HG03097 (cell line): Measurements from ENCODE around the gene ADAMTS2.

ENCODE experiments used
- ATAC-seq: cut with Tn5 transposase; IDR thresholded peaks from one replicate; pipeline ENCODE4 v1.9.1; 2021; ENCODE audit not compliant: unreplicated experiment, low FRiP score

ADAMTS2 gene

DNA sequence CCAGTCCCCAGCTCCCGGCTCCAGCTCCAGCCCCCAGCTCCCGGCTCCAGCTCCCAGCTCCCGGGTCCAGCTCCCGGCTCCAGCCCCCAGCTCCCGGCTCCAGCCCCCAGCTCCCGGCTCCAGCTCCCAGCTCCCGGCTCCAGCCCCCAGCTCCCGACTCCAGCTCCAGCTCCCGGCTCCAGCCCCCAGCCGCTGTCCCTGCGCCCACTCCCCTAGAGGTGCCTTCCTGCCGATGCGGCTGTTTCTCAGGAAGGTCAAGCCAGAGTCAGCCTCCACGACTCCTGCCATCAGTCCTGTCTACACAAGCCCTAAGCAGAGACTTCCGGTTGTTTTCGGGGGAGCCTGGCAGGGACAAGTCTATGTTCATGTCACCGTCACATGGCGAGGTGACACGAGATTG, 210.3 kb downstream of the ADAMTS2 start:
- ATAC-seq: no peak

- ATAC-seq: no peak
These were observed 210.8 kb downstream of the ADAMTS2 start for GRCh38 chr5:179134511-179134910.

GRCh38 chr5:179132586-179133355, 212.5 kb downstream of the ADAMTS2 start:
- no peak for ATAC-seq

DNA sequence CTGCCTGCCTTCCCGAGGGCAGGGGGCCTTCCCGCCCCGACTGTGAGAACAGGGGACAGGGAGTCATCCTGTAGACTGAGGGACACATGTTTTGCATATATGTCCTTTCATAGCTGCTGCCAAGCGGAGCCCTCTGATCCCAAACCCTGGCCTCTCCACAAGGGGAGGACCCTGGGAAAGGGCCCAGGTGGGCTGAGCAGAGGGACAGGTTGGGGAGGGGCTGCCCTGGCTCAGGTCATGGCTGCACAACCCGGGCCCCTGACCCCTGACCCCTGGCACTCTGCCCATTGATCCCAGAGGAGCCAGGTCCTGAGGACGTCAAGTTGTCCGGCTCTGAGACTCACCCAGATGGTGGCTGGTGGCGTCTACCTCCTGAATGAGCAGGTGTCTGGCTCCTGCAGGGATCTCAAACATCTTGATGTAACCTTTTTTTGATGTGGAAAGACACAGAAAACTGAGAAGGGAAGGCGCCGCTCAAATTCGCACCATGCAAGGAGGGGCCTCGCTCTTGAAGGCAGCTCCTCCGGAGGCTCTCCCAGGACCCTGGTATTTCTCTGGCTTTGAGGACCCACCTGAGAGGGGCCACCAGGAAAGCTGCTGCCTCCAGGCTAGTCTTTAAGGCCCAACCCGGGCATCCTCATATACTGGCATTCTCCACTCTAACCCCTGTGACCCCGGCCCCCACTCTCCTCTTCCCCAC, 213.2 kb downstream of the ADAMTS2 start:
- ATAC-seq: no peak

DNA sequence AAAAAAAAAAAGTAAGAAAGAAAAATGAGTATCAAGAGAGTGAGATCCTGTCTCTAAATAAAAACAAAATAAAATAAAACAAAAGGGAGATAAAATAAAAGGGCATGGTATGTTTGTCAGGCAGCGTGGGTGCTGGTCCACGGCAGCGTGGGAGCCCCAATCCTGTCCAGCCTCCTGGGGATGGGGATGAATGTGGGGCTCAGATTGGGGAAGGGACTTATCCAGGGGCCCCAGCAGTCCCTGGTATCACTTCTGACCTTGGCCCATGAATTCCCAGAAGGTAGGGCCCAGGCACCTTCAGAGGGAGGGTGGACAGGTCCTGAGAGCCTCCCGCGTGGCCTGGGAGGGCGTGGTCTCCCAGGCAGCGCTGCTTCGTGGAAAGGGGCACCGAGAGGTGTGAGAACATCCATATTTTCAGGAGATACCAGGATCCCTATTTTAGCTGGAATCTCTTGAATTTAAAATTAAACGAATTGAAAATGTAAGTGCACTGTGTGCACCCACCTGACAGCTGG, 213.9 kb downstream of the ADAMTS2 start:
- no peak for ATAC-seq

- ATAC-seq: no peak
These were observed 215.1 kb downstream of the ADAMTS2 start for GRCh38 chr5:179130101-179130681.

DNA sequence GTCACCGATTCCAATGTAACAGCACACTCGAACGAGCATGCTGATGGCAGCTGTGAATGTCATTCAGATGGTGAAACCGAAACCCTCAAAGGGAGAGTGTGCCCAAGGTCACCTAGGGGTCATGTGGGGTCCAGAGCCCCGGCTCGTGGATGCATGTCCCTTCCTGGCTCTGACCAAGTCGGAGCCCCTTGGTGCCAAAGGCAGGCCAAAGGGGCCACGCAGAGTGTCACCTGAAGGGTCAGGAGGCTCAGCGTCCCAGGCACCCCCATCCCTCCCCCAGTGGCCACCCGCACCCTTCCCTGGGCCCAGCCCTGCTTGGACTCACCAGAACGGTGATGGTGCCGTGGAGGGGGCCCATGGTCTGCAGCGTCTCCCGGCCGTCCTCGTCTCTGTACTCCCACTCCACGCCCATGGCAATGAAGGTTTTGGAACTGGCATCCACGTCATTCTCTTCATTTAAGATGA, 215.6 kb downstream of the ADAMTS2 start:
- no peak for ATAC-seq

DNA sequence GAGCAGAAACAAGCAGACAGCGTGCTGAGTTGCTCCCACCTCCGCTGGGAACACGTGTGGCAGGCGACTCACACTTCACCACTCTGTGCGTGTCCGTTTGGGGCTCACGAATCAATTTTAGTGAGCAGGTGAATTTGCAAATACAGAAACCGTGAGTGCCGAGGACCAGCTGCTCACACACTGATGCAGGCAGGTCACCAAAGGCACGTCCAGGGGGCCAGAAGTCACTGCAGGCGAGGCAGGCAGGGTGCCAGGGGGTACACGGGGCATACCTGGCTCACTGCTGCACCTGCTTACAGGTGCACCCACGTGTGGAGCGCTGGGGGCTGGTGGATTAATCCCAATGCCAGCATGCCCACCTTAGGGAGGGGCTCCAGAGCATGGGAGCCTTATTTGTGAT, 216.3 kb downstream of the ADAMTS2 start:
- no peak for ATAC-seq

DNA sequence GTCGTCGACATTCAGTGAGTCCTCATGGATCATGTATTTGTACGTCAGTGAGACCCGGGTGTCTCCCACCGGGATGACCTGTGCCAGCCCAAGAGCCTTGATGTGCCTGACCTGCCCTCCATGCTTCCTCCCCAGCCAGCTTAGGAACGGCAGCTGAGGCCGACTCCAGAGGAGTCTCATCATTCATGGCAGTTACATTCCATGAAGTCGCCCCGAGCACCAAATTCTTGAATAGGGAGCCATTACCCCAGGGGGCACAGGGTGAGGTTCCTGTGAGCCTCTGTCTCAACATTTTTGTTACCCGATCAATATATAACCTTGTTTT, 217.3 kb downstream of the ADAMTS2 start:
- no peak for ATAC-seq

DNA sequence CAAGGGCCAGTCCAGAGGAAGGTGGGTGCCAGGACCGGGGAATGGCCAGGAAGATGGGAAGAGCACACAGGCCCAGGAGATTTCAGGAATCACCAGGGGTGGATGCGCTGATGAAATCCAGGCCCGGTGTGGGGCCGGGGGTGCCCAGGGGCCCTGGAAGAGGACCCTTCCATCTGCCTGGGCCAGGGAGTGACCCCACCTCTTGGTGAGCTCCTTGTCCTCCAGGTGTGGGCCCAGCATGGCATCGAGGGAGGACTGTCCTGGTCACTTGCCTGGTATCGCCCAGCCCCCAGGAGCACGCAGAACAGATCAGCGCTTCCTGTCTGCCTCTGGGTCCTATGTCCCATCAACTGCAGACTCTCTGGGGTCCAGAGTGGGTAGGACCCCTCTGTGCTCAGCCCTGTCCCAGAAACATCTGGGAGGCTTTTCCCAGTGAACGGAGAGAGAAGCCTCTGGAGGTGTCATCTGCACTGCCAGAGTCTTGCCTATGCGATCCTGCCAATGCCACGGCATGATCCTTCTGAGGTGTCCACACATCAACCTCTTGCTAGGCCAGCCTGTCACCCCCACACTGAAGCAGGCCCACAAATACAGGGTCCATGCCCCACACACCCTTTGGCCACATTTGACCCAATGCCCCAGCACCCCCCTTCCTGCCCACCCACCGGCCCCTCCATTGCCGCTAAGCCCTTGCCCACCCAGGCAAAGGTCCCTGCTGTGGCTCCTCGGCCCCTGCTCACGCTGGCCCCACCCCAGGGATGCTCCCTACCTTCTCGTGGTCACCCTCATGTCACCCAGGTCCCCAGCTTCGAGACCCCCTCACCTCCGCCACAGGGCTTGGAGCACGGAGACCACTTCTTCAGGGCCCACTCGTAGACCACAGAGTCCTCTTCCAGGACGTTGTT, 217.9 kb downstream of the ADAMTS2 start:
- no peak for ATAC-seq

GRCh38 chr5:179126506-179126991, 218.7 kb downstream of the ADAMTS2 start:
- no peak for ATAC-seq

DNA sequence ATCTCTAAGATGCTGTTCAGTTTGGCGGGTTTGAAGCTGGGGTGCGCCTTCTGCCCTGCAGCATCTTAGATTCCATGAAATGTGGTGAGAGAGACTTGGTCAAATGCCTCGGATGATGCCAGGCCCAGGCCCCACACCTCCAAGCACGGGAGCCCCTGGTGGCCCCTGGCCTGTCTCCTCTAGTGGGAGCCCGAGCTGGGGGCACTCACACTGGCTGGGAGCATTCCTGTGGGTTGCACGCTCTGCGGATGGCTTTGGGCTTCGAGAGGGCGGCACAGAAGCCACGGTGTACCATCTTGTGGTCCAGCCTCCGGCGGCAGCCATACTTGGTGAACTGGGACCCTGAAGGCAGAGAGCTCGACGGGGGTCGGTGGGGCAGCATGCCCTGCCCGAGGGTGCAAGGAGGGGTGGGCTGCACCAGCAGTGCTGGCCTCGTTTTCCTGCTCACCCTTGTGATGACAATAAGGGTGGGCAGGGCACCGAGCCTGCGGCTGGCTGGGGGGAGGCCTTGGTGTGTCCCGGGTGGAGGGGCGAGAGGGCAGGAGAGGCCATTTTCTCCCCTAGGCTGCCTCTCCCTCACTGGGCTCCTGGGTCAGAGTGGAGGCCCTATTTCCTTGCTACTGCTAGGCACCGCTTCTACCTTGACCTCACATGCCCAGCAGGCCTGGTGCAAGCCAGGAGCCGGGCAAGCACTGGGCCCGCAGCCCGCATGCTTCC, 219.3 kb downstream of the ADAMTS2 start:
- no peak for ATAC-seq

DNA sequence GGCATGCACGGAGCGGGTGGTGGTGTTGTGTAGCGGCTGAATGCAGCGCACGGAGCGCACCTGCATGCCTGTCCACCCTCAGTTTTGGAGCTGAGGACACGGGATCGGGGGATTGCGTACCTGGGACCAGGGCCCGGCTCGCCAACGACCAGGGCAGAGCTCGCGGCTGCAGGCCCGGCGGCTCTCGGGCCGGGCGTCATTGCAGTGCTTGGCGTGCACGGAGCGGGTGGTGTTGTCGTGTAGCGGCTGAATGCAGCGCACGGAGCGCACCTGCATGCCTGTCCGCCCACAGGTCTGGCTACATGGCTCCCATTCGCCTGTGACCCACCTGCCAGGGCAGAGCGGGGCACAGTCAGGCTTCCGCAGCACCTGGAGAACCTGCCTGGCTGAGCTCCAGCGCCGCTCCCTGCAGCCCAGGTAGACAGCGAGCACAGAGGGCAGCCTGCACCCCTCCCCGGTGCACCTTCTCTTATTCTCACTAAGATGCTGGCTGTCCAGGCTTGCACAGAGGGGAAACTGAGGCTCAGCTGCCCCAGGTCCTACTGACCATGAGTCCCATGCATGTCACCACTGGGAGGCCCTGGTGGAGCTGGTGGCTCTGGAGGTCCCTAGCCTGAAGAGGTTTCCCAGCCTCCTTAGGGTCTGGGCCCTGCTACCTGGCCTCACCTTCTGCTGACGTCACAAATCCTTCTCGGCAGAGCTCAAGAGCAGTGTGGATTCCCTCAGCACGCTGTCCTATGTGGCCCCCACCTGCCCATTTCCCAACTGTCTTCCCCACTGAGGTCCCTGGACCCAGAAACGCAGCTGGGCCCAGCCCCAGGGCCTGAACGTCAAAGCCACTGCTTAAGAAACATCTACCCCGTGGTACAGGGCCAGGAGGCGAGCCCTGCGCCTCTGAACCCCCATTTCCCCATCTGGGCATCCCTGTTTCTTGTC, 220.1 kb downstream of the ADAMTS2 start:
- no peak for ATAC-seq

- no peak for ATAC-seq
These were observed 220.9 kb downstream of the ADAMTS2 start for GRCh38 chr5:179124273-179124852.

- ATAC-seq: no peak
These were observed 221.6 kb downstream of the ADAMTS2 start for GRCh38 chr5:179123491-179124272.

GRCh38 chr5:179123109-179123426, 222.2 kb downstream of the ADAMTS2 start:
- ATAC-seq: no peak

DNA sequence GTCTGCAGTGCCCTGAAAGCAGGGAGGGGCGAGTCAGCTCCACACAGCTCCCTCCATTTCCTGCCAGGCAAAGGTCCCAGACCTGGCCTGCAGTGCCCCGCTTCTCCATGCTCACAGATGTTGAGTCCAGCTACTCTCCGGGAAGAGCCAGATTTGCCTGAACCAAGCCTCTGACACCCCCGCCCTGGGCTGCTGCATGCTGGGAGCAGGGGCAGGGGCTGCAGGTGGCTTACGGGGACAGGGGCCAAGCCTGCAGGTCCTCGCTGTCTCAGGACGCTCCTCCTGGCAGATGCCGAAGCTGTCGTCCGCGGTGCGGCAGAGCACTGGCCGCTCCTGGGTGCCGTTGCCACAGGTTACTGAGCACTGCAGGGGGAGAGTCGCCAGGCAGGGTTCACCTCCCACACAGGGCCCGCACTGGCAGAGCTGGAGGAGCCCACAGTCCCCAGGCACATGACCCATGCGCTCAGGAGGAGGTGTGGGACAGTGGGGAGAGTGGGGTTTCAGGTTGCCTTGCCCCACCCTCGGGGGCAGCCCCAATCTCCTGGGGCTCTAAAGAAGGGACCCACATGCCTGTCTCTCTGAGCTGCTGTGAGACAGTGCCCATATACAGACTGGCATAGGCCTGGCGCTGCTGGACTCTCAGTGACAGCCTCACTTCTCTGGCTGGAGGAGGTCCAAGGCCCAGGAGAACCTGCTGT, 222.7 kb downstream of the ADAMTS2 start:
- ATAC-seq: no peak
